HL-60/S4 treated with phorbol 12-myristate 13-acetate at 8.2 ng/mL for 4 days and 3 days (cell line): ENCODE results near the gene ZMYND10.

Experiments
- in situ Hi-C: fragments of 300-500 bp; cut with MboI; formaldehyde crosslinking; loops from 2 replicates; pipeline ENCODE4 v1.15.0; 2022; ENCODE audit warnings: low sequenced_read_pairs

The ZMYND10 gene

GRCh38 chr3:50345586-50346234 lies at the start of gene ZMYND10:
TSS of gene ZMYND10 (minus strand) at chr3:50345732. CDS start at chr3:50345579, 153 bp downstream.
- in situ Hi-C loops: no loop called here

GRCh38 chr3:50393061-50393460 lies 47.5 kb upstream of the ZMYND10 start:
- in situ Hi-C loops: no loop called here

- in situ Hi-C loops: no loop called here
These were observed 46.7 kb upstream of the ZMYND10 start for GRCh38 chr3:50392101-50392715.

- in situ Hi-C loops: no loop called here
These were observed 45.1 kb upstream of the ZMYND10 start for GRCh38 chr3:50390508-50391224.

GRCh38 chr3:50389414-50389767 lies 43.9 kb upstream of the ZMYND10 start:
- in situ Hi-C loops: no loop called here

GRCh38 chr3:50388720-50389413 lies 43.3 kb upstream of the ZMYND10 start:
- in situ Hi-C loops: no loop called here

- in situ Hi-C loops: no loop called here
These were observed 42.6 kb upstream of the ZMYND10 start for GRCh38 chr3:50388016-50388719.

GRCh38 chr3:50385754-50386153 lies 40.2 kb upstream of the ZMYND10 start:
- in situ Hi-C loops: no loop called here

GRCh38 chr3:50383750-50384149 lies 38.2 kb upstream of the ZMYND10 start:
- in situ Hi-C loops: no loop called here

GRCh38 chr3:50382722-50383121 lies 37.2 kb upstream of the ZMYND10 start:
- in situ Hi-C loops: no loop called here

GRCh38 chr3:50381383-50381782 lies 35.9 kb upstream of the ZMYND10 start:
- in situ Hi-C loops: no loop called here

GRCh38 chr3:50380405-50381085 lies 35.0 kb upstream of the ZMYND10 start:
- in situ Hi-C loops: no loop called here

- in situ Hi-C loops: no loop called here
These were observed 33.2 kb upstream of the ZMYND10 start for GRCh38 chr3:50378757-50379156.

- in situ Hi-C loops: no loop called here
These were observed 32.5 kb upstream of the ZMYND10 start for GRCh38 chr3:50378024-50378423.

- in situ Hi-C loops: no loop called here
These were observed 29.9 kb upstream of the ZMYND10 start for GRCh38 chr3:50375258-50375931.

GRCh38 chr3:50374363-50375257 lies 29.1 kb upstream of the ZMYND10 start:
- in situ Hi-C loops: no loop called here

- in situ Hi-C loops: no loop called here
These were observed 27.9 kb upstream of the ZMYND10 start for GRCh38 chr3:50373146-50374051.

- in situ Hi-C loops: no loop called here
These were observed 26.8 kb upstream of the ZMYND10 start for GRCh38 chr3:50372349-50372748.
